Activated CD4-positive, alpha-beta T cell treated with anti-CD3 and anti-CD28 coated beads for 48 hours (primary cell): ENCODE measurements around the gene RBM39.

ENCODE experiments used
- DNase-seq: peaks from one replicate; pipeline ENCODE4 v3.0.0-alpha.2; 2020

RBM39 gene

DNA sequence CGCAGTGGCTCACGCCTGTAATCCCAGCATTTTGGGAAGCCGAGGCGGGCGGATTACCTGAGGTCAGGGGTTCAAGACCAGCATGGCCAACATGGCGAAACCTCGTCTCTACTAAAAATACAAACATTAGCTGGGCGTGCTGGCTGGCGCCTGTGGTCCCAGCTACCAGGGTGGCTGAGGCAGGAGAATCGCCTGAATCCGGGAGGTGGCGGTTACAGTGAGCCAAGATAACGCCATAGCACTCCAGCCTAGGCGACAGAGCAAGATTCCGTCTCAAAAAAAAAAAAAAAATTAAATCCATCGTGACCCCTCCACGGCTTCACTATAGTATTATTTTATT, 76.1 kb downstream of the RBM39 start:
- DNase-seq, result no peak

DNA sequence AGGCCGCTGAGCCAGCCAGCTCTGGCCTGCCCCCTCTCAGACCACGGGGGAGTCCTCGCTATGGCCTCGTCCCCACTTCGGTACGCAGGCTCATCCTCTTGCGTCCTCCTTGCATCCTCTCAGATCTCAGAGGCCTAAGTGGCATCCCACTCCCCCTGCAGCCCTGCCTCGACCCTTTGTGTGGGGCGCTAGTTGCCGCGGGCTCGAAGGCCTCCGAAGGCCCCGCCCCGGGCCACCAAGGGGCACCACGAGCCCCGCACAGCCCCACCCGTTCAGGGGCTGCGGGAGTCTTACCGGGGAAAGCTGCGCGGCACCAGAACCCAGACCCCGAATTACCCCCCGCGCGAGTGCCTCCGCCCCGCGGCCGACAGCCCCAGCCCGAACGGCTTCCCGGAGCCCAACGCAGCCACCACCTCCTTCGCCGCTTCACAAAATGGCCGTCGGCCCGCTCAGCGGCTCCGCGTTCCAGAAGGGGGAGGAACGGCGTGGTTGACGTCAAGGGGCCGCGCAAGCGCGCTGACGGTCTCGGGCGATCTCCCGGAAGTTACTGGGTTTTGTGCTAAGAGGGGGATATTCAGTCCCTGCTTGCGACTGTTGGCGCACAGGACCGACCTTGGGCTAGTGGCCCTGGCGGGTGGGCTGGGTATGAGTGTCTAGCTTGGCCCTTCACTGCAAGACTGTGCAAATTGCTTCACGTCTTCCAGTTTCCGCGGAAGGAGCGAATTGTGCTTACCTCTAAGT, 77.4 kb downstream of the RBM39 start, which contains the start of the genes CPNE1 and RBM12:
TSS of gene CPNE1 (minus strand) at position 435 of the 741 bp plus-strand sequence. CDS start 31,977 bp downstream, outside the sequence.
TSS of gene RBM12 (minus strand) at position 435 of the 741 bp plus-strand sequence. CDS start 9,578 bp downstream, outside the sequence.
- peak; percentile 95 for DNase-seq

DNA sequence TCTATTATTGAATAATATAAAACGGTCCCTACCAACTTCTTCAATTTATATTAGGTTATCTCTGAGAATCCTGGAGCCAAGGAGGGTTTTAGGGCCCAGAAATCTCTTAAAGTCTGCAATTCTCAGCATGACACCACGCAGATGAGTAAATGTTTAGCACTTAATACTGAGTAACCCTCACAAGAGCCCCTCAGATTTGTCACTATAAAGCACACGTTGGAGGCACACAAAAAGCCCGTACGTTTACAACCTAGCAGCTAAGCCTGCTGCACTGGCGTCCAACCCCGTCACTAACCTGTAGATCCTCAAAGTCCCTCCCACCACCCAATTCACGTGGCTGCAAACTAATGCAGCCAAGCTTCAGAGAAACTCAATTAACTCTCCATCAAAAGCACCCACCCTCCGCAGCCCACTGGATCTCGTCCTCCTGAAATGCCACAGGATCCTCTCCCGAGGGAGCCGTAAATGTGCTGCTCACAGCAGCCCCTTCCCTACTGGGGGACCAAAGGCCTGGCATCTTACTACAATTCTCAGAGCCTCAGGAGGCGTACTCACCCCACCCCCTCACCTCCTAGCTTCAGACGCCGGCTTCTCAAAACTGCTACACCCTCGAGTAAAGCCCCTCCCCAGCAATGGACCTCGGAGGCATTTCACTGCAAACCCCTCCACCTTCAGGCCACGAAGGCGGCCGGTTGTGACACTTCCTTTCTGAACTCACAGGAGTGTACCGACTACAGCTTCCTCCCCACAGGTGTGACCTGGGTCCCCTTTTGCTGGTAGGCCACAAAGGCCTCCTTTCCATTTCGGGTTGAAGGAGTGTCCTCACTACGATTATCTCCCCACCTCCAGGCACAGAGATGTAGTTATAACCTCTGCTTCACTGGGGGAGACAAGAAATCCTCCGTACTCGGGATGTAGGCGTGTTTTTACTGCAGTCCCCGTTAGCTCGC, 78.3 kb downstream of the RBM39 start:
- peak; percentile 73 for DNase-seq

DNA sequence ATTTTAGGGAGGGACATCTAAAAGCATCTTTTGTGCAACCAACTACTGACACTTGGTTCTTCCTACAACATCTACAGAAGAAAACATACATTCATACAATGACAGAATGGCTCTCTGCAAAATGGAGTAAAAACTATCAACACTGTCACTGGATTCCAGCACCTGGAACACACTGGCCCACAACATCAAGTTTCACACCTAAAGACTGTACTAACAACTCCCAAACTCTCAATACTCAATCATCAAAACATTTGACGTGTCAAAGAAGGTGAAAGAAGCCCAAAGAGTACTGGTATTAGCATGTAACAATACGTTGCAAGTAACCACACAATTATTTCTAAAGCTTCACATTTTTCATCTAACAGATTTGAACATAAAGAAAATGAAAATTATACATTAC, 79.5 kb downstream of the RBM39 start:
- peak; percentile 32 for DNase-seq

DNA sequence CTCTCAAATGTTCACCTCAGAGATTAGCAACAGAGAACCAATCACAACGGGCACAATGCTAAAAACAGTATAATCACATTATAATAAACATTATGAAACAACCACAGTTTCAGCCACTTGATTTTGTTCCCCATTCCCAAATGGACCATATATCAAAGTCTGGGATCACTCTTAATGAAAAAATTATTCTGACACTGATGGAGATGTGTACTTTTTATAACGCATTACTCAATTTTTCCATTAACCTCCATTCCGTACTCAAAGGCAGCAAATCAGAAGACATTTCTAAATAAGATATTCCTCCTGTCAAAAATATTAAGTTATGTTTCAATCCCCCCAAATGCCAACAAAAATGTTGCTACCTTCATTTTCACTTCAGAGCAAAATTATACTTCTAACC, 80.2 kb downstream of the RBM39 start:
- DNase-seq, result no peak

DNA sequence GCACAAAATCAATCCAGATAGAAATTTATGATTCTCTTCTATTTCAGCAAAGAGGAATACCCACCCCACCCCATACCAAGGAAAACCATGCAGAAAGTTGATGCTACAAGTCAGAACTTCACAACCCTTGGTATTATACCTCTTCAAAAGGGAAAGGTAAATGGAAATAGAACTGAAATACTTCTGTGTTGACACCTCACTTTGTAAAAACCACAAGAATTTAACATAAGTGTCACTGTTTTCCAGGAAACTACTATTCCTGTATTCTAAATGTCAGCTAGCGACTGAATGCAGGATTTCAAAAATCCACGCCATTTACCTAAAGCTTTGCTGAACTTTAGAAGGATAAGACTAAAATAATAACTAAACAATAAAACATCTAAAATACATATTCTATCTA, 81.0 kb downstream of the RBM39 start:
- no peak for DNase-seq

DNA sequence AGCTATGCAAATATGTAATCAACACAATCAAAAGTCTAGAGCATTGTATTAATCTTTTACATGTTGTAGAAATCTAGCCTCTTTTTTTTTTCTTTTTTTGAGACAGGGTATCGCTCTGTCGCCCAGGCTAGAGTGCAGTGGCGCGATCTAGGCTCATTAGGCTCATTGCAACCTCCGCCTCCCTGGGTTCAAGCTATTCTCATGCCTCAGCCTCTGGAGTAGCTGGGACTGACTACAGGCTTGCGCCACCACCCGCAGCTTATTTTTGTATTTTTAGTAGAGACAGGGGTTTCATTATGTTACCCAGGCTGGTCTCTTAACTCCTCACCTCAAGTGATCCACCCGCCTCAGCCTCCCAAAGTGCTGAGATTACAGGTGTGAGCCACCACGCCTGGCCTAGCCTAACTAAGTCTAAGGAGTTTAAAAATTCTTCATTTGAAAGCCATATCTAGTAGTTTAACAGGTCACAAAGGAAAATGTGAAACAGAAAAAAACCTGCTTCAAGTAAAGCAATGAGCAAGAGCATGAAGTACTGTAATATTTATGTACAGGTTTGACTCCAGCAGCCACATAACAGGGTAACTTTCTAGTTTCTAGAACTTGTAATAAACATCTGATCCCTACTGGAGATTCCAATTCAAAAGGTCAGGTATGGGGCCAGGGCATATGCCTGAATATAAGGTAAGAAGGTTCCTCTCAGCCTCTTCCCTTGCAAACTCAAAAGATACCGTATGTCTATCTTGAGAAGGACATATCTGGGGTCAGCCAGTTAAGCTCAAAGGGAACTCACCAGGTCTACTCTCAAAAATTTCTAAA, 81.7 kb downstream of the RBM39 start:
- peak; percentile 68 for DNase-seq

DNA sequence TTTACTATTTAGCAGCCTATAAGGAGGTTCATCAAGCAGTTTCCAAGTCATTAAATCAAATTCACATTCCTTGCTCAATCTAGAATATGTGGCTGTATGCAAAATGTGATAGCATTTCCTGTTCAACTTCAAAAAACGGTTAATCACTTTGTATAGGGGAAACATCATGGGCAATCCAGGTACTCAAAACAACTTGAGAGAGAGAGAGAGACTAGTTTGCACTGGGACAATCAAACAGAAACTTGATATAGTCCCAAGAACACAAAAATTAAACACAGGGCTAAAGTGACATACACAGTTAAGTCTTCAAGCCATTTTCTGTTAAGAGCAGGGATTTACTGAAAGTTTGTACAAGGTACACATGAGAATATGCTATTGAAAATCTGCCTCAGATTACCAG, 84.8 kb downstream of the RBM39 start:
- no peak for DNase-seq

DNA sequence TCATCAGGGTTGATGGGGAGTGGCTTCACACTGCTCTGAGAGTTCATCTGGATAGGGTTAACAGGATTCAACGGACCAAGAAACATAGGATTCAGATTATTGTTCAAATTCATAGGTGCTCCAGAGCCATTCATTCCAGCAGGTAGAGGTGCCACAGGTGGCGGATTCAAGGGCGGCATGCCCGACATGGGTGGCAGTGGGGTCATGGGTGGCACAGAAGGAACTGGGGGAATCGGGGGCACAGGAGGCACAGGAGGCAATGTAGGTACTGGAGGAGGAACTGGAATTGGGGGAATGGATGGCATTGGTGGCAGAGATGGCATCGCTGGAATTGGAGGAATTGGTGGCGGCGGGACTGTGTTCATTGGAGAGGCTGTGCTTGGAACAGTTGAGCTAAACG, 87.6 kb downstream of the RBM39 start:
- DNase-seq, result no peak

DNA sequence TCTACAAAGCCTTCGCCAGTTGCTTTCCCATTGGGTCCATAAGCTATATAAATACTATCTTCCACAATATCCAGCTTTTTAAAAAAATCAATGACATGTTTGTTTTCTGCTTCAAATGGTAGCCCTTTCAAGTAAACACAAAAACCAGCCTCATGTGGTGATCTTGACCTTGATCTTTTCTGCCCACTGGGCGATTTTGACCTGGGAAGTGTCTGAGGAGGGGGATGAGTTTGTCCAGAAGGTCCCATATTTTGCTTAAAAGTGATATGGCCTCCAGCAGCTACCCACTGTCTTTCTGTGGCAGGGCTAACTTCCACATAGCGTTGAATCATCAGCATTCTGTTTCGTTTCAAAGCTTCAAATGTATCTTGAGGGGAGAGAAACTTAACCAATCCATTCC, 88.2 kb downstream of the RBM39 start:
- no peak for DNase-seq
